ENCODE measurements around the gene KRAS.

Gene KRAS

DNA sequence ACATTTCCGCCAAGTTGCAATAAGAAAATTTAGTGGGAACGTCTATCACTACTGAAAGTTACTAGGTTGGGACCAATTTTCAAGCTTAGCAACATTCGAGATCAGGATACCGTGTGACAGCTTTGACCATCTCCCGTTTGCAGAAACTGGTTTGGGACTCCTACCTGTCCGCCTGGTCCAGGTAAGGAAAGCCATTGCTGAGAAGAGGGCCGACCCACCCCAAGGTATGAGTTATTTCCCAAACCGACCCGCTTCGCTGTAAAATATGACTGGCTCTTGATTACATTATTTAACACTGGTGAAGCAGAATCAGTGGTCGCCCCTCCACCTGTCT, 56.0 kb downstream of the KRAS start:
- no peak for ATAC-seq

DNA sequence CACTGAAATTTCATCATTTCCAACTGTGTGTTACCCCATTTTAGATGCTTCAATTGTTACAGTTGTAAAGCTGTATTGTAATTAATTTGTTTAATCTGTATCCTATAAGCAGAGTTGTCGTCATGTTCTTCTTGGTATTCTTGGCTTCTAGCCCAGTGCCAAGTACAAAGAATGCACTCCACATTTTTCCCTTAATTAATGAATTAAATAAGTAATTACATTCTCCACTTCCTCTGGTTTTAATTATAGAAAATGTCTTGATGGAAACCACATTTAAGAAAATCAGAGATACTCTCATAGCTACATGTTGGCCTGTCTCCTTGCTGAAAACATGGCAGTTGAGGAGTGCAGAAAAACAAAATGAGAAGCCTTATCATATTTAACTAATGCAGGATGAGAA, 56.5 kb downstream of the KRAS start:
- no peak for ATAC-seq

DNA sequence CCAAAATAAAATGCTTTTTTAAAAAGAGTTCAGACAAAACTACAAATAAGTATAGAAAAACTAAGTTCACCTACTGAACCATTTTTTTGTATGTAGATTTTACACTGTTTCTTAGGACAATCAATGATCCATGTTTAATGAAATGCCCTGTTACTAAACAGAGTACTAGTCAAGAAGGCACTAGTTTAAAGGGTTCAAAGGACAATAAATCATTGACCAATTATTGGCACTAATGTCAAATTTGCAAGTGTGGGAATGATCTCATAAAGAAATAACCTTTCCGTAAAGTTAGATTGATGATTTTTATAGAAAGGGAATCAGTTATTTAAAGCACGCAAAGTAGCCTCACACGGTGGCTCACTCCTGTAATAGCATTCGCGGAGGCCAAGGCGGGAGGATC, 59.9 kb downstream of the KRAS start:
- no peak for ATAC-seq

DNA sequence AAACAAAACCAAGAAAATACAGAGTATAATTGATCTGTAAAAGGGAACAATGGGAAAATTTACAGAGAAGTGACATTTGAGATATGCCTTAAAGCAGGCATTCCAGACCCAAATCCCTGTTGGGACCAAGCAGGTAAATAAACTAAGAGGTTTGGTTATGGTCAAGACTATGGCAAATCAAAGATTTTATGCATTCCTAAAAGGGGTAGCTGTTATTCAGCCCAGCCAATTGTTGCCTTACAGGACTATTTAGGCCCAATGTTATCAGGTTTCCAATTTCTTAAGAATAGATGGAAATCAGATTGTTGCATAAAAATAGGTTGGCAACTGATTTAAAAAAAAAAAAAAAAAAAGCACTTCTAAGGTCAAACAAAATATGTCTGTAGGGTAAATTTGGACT, 61.1 kb downstream of the KRAS start:
- no peak for ATAC-seq

DNA sequence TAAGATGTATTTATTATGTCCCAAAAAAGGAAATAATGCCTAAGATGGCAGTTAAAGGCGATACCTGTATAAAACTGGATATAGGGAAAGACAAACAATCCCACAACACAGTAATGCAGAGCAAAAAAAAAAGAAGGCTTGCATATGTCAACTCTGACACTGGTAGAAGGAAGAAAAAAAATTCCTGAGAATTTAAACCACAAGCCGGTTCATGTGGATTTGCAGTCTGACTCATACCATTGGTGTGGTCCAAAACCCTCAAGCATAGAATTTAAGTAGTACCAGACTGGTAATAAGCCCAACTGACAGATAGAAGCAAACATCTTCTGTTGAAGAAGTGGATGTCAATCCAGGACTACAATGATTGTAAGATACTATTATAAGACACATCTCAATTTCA, 62.9 kb downstream of the KRAS start:
- ATAC-seq = no peak

DNA sequence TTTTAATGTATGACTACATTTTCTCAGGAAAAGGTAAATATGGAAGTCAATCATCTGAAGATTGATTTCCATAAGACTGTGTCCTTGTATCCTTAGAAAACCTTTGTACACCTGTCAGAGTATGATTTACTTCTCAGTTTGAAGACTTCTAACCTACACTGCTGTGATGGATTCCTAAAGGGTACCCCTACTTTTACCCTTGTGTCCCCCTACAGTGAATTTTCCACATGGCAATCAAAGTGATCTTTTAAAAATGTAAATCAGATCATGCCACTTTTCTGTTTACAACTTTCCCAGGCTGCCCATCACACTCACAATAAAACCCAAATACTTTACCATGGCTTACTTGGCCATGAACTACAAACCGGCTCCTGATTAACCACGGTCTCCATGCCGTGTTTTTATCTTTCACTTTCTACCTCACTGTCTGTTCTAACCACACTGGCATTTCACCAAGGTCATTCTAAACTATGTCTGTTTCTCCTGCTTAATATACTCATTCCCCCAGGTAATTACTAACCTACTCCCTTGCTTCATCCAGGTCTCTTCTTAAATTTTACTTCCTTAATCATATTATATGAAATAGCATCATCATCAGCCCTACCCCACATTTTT, 63.8 kb downstream of the KRAS start:
- ATAC-seq = peak; percentile 58 to 70

DNA sequence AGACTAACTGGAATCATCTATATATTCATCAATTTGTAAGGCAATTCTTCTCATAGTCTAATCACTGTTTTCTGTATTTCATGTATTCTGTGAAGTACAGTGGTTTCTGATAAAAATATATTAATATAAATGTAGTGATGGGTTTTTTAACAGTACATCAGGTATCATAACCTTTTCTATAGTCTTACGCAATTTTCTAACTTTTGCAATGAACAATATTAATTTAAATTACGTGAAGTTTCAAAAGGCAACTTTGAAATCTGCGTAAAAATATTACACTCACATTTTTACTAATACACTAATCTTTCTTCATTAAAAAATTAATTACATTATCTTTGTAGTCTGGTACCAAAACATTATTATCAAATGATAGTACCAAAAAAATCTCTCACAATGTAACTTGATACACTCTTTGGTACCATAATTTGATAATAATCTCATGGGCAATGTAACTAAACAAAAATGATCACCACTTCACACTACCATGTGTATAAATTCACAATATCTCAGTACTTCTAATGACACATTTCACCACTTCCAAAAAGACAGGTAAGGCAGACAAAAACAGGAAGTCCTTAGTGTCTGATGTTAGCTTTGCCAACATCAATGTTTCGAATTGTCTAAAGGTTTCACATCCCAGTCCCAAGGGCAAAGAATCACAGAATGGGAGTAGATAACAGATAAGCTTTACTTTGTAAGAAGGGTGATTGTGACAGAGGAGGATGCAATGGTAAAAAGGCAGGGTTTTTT, 64.5 kb downstream of the KRAS start:
- ATAC-seq = peak in 1 of 2 donors; percentile 38

DNA sequence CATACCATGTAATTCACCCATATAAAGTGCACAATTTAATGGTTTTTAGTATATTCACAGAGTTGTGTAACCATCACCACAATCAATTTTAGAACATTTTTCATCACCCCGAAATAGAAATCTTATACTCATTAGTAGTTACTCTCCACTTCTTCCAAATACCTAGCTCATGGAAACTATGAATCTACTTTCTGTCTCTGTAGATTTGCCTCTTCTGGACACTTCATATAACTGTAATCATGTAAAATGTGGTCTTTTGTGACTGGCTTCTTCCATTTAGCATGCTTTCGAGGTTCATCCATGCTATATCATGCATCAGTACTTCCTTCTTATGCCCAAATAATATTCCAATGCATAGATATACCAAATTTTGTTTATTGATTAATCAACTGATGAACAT, 66.6 kb downstream of the KRAS start:
- ATAC-seq = peak; percentile 44 to 50

DNA sequence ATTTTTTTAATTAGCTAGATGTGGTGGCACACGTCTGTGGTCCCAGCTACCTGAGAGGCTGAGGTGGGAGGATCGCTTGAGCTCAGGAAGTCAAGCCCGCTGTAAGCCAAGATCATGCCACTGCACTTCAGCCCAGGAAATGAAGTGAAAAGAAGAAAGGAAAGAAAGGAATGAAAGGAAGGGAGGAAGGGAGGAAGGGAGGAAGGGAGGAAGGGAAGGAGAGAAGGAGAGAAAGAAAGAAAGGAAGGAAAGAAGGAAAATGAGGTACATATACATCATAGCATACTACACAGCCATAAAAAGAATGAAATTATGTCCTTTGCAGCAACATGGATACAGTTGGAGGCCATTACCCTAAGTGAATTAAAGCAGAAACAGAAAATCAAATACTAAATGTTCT, 68.0 kb downstream of the KRAS start:
- ATAC-seq = no peak

DNA sequence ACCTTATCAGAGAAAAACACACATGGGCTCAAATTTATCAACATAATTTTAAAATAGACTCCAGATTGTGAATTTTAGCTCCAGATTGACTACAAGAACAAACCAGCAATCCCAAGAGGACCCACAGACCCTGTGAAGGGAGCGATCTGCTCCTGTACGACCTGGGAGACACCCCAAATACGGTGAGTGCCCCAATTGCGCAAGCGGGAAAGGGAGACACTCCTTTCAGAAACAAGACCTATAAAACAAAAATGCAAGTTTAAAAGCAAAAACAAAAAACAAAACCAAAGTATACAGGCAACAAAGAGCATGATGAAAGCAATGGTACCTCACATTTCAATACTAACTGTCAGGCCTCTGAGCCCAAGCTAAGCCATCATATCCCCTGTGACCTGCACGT, 87.9 kb downstream of the KRAS start:
- no peak for ATAC-seq

DNA sequence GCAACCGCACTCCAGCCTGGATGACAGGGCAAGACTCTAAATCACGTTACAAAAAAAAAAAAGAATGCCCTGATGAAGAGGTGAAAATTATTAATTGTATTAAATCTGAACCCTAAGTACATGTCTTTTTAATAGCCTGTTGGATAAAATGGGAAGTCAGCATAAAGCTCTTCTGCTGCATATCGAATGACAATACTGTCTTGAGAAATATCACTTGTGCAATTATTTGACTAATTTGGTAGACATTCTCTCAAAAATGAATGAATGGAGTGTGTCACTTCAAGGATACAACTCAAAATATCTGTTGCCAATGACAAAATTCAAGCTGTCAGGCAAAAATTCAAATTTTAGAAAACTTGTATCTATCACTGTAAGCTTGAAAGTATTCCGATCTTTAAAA, 94.7 kb downstream of the KRAS start:
- ATAC-seq = no peak

DNA sequence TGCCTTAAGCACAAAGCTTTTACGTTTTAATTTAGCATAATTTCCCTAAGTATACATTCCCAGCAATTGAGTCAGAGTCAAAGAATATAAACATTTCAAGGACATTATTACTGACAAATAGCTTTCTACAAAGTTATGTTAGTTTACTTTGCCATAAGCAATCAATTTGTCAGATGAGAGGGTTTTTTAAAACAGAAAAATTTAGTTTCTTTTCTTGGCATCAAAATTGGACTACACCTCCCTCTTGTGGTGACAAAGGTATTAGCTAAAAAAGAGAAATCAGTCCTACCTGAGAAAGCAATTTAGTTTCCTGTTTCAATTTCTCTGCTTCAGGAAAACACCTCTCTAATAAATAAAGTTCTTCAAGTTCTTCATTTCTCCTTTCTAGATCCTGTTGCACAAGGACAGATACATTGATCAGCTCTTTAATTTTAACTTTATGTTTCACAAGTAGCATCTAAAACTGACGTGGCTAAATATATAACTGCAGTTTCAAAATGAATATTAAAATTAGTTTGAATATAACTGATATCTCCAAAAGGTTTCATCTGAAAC, 95.6 kb downstream of the KRAS start:
- ATAC-seq = peak; percentile 32 to 43
